ENCODE data around the gene INTS4.
"Not testable (repeated sequence)": the region's sequence is repeated elsewhere in the genome, so short reads cannot be mapped to it uniquely, and the experiment has no call there.

GRCh38 chr11:77890619-77891056, 103.8 kb downstream of the INTS4 start:
- TF ChIP-seq CTCF (IDR thresholded peaks at IDR 0.05); ZFX (IDR thresholded peaks at IDR 0.05; ENCODE audit: borderline replicate concordance): not testable (repeated sequence)

All from 22Rv1 (cell line).